T47D (cell line): ENCODE results near the gene PALD1.

Source experiments
- DNase-seq, 2 experiments: peaks; one replicate each; pipeline versions ENCODE4 v3.0.0 to v3.0.0-alpha.2; 2011 to 2012; ENCODE audit warnings: low read depth in 1 of 2, low spot score in 1 of 2
- JUND ChIP-seq: IDR thresholded peaks from 2 replicates; pipeline ENCODE4 v1.6.1; 2012; ENCODE audit warnings: low read depth
- in situ Hi-C: cut with HindIII; loops from 2 replicates; pipeline ENCODE4 v1.10.0; 2016; ENCODE audit warnings: low sequenced_read_pairs, low pct_unique_long_range_greater_than_20kb

Gene PALD1

GRCh38 chr10:70441895-70442309, 36.7 kb upstream of the PALD1 start:
- in situ Hi-C loops = no loop called here
- TF ChIP-seq JUND = no peak
- no peak for DNase-seq

DNA sequence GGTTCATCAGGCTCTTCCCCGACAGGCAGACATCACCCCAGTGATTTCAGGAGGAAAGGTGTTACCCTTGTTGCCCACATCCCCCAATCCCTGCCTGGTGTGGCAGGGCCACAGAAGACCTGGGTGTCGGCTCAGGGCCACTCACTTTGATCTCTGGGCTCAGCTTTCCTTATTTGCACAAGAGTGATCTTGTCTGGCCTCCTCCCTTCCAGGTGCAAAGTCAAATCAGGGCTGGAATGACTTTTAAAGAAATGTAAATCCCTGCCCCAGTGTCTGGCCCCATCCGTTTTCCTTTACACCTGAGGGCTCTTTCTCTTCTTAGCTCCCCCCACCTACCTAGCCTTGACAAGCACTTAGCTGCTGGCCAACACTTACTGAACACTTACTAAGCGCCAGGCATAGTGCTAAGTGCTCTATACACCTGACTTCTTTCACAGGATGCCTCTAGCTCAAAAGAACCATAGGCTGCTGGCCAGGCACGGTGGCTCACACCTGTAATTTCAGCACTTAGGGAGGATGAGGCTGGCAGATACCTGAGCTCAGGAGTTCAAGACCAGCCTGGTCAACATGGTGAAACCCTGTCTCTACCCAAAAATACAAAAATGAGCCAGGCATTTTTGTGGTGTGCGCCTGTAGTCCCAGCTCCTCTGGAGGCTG, 36.1 kb upstream of the PALD1 start:
- in situ Hi-C loops = no loop called here
- TF ChIP-seq JUND = no peak
- no peak for DNase-seq

DNA sequence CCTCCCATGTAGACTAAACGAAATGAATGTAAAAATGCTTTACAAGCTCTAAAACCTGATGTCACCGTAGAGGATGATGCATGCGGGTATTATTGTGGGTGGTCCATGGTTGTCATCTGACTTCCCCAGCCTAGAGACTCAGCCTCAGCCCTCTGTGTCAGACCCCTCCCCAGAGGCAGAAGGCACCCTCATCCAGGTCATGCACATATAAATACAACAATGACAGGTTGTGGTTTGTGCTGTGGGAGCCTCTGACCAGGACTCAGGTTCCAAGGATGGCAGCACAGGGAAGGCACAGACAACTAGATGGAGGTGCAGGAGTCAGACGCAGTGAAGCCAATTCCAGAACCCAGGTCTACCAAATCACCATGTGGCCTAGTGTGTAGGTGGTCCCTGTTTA, 33.8 kb upstream of the PALD1 start:
- in situ Hi-C loops = no loop called here
- TF ChIP-seq JUND = no peak
- no peak for DNase-seq

- no peak for TF ChIP-seq JUND
- no peak for DNase-seq
- in situ Hi-C loops = no loop called here
These were observed 32.6 kb upstream of the PALD1 start for GRCh38 chr10:70445718-70446657.

- no peak for TF ChIP-seq JUND
- in situ Hi-C loops = no loop called here
- DNase-seq = no peak
These were observed 30.3 kb upstream of the PALD1 start for GRCh38 chr10:70448236-70448635.

GRCh38 chr10:70455213-70455630, 23.3 kb upstream of the PALD1 start:
- TF ChIP-seq JUND = no peak
- in situ Hi-C loops = no loop called here

GRCh38 chr10:70456164-70456563, 22.4 kb upstream of the PALD1 start:
- TF ChIP-seq JUND = no peak
- no peak for DNase-seq
- in situ Hi-C loops = no loop called here

More at GRCh38 chr10:70455213-70455630, 23.3 kb upstream of the PALD1 start:
- no peak for DNase-seq

GRCh38 chr10:70457759-70458305, 20.7 kb upstream of the PALD1 start:
- no peak for DNase-seq
- no peak for TF ChIP-seq JUND
- in situ Hi-C loops = no loop called here

GRCh38 chr10:70458329-70459060, 20.1 kb upstream of the PALD1 start:
- peak in 1 of 2 experiments; percentile 15 for DNase-seq
- in situ Hi-C loops = no loop called here
- TF ChIP-seq JUND = no peak

DNA sequence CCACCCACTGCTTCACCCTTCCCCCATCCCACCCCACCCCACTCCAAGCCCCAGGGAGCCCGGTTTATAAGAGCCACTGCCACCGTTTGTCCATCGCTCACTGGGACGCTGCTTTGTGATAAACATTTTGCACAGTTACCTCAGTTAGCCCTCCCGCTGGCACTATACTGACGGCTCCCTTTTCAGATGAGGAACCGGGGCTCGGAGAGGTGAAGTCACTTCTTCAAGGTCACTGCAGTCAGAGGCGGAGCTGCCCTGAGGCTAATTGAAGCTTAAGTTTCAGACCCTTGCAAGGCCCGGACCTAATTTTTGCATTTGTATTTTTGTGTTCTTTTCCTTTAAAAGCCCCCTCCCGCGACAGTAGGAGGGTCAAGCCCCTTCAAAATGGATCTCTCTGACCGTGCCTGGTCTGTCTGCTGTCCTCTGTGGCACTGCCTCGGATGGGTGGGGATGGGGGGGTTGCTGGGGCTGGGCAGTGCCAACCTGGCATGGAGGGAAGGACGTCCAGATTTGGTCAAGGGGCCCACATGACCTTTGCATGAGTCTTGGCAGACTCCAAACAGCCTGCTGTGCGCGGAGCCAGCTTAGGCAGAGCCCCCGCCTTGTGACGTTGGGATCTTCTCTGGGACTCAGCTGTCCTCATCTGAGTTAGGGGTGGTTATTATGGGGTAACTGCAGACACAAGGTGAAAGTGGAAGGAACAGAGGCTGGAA, 19.4 kb upstream of the PALD1 start:
- DNase-seq = no peak
- in situ Hi-C loops = no loop called here
- TF ChIP-seq JUND = no peak

- in situ Hi-C loops = no loop called here
- DNase-seq = no peak
- no peak for TF ChIP-seq JUND
These were observed 18.6 kb upstream of the PALD1 start for GRCh38 chr10:70459774-70460490.
